Liver (tissue), 3 donors: ENCODE data around the gene ARFRP1.

Experiments used
- CTCF ChIP-seq: fragments of 150-350 bp; IDR thresholded peaks from 2 replicates; pipeline ENCODE4 v1.5.1; 2017; ENCODE audit warnings: improper control_type of control experiment, low read depth, low read length; ENCODE audit not compliant: missing input control
- TAF1 ChIP-seq: conservative IDR thresholded peaks from 2 replicates; pipeline ENCODE4 v1.6.1; 2016; ENCODE audit warnings: antibody characterized with exemption, mild to moderate bottlenecking
- TF ChIP-seq, protein P1 (sequence below): IDR thresholded peaks from 2 replicates; pipeline ENCODE4 v1.6.1; 2016; ENCODE audit warnings: antibody characterized with exemption
- donor health status: healthy.
- donor health status: healthy.

DNA sequence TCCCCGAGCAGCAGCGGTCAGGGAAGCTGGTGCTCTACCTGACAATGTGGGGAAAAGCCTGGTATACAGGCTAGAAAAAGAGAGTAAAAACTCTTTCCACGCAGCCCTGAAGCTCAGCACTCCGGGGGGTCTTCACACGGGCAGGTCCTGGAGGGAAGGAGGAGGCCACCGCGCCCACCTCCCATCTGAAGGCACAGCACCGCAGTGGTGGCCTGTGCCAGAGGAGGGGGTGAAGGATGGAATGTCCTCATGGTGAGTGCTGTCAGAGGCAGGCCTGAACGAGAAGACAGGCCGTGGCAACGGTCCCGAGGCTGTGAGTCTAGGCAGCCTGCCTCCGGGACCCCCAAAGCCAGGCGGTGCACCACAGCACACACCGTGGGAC is 37.6 kb upstream of the ARFRP1 start:
- TF ChIP-seq, protein P1, sequence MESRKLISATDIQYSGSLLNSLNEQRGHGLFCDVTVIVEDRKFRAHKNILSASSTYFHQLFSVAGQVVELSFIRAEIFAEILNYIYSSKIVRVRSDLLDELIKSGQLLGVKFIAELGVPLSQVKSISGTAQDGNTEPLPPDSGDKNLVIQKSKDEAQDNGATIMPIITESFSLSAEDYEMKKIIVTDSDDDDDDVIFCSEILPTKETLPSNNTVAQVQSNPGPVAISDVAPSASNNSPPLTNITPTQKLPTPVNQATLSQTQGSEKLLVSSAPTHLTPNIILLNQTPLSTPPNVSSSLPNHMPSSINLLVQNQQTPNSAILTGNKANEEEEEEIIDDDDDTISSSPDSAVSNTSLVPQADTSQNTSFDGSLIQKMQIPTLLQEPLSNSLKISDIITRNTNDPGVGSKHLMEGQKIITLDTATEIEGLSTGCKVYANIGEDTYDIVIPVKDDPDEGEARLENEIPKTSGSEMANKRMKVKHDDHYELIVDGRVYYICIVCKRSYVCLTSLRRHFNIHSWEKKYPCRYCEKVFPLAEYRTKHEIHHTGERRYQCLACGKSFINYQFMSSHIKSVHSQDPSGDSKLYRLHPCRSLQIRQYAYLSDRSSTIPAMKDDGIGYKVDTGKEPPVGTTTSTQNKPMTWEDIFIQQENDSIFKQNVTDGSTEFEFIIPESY, result no peak
- TF ChIP-seq TAF1, result no peak
- no peak for TF ChIP-seq CTCF
